HG02981 (cell line): Measurements from ENCODE around the gene TDRD3.

Experiments used
- ATAC-seq: cut with Tn5 transposase; IDR thresholded peaks from one replicate; pipeline ENCODE4 v1.9.1; 2021; ENCODE audit warnings: mild to moderate bottlenecking, moderate library complexity; ENCODE audit not compliant: unreplicated experiment

The TDRD3 gene

DNA sequence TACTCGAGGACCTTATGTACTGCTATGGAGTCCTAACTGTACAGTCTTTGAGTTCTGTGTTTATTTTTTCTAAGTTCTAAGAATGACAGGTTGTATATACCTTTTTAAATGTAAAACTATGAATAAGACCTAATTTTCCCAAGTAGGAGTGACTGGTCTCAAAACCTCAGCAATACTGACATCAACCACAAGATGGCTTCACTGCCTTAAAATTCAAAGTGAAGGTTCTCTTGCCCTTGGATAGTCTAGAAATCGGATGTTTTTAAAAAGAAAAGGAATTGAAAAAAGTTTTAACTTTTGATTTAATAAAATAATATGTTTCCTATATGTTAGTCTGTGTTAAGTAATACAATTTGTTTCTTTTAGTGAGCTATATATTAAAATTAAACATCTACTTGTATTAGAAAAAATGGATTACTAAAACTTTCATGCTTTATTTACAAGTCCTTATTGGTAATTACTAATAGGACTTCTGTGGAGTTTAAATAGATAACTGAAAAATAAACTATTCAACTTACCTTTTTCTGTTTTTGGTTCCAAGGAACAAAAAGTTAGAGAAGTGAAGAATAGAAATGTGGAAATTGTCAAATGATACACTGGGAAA is 52.0 kb downstream of the TDRD3 start:
- ATAC-seq: peak; percentile 72

DNA sequence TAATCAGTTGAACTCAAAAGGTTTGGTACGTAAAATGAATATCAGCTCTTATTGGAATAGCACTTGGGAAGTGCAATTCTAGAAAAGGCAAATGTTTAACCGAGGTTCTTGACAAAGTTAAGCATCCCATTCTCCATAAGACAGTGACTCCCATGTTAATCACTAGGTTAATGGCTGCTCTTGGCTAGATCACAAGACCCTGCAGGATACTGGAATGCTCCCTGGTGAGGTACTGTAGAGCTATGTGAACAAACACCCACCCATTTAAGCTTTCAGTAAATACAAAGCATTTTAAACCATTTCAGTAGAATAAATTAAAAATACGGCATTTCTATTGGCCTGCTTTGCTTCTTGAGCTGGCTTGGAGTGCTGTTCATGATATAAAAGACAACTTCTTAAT is 56.5 kb downstream of the TDRD3 start:
- ATAC-seq: no peak

- no peak for ATAC-seq
These were observed 57.4 kb downstream of the TDRD3 start for GRCh38 chr13:60454425-60454824.

DNA sequence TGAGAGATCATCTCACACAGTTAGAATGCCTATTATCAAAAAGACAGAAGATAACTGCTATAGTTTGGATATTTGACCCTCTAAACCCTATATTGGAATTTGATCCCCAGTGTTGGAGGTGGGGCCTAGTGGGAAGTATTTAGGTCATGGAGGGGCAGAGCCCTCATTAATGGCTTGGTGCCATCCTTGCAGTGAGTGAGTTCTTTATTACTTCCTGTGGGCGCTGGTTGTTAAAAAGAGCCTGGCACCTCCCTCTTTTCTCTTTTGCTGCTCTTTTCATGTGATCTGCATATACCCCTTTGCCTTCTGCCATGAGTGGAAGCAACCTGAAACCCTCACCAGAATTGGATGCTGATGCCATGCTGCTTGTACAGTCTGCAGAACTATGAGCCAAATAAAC is 66.8 kb downstream of the TDRD3 start:
- ATAC-seq: no peak

DNA sequence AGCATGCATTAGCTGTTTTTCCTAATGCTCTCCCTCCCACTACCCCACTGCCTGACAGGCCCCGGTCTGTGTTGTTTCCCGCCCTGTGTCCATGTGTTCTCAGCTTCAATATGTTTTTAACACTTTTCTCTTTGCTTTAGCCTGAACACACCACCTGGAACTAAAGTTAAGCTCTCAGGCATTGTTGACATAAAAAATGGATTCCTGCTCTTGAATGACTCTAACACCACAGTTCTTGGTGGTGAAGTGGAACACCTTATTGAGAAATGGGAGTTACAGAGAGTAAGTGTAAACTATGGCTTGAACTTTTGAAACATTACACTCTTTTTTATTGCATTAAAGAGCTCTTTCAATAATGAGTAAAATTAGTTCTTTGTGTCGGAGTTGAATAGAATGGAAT is 70.1 kb downstream of the TDRD3 start:
- ATAC-seq: no peak

GRCh38 chr13:60479273-60479672 is 82.3 kb downstream of the TDRD3 start:
- no peak for ATAC-seq

DNA sequence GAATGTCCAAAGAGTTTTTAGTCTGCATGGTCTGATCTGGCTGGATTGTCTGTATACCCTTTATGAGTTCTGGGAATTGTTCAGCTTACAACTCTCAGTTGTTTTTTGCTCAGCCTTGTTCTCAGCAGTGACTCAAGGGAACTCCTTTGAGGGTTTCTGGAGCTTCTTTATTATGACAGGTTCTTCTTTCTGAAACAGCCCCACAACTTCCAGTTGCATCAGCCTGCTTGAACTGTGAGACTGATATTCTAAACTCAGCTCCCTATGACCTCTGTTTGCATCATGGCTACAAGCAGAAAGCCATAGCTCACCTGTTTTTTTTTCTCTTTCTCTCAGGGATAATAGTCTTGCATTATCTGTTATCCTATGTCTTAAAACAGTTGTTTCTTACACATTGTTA is 85.0 kb downstream of the TDRD3 start:
- no peak for ATAC-seq

DNA sequence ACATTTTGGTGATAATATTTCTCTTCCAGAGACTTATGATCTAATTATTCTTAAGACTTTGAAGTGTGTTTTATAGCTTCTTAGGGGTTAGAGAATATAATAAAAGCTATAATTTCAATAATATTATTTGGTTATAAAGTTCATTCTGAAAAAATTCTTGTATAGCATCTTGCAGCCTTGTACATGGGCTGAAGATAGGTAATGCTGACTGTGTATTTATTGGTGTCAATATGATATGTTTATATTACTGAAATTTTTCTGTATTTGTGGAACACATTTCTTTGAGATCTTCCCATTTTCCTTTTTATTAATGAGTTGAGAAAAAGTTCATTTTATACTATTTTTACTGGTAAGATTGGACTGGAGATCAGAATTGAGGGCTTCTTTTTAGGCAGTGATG is 87.8 kb downstream of the TDRD3 start:
- ATAC-seq: no peak

DNA sequence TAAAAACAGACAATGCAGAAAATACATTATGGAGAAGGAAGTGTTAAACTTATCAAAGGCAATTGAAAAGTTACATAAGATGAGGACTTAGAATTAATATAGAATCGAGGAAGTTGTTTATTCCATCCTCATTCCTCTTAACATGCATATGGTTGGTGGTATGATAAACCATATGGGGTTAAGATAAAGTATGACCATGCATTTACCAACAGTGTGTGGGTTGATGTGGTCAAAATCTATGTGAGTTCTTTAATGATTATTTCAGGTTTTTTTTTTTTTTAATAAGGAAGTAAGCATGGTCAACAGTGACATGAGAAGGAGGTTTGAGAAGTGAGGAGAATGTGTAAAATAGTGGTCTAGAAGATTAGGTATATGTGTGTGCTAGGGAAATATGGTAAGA is 94.5 kb downstream of the TDRD3 start:
- no peak for ATAC-seq

- ATAC-seq: no peak
These were observed 95.2 kb downstream of the TDRD3 start for GRCh38 chr13:60492187-60492586.

- ATAC-seq: no peak
These were observed 97.3 kb downstream of the TDRD3 start for GRCh38 chr13:60494296-60494695.

DNA sequence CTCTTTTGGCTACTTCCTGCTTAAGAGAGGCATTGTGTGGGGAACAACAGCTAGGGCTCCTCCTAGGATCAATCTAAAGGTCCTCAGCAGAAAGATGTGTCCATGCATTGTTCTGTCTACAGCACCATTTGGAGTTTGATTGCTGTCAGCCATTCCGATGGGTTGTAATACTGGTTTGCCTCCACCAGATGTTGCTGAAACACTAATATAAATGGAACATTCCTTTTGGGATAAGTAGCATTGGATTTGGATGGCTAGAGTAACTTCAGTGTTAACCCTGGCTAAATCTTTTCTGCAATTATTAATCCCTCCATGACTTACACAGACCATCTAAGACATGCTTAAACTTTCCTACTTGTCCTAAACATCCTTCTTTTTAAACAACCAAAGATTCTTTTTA is 104.2 kb downstream of the TDRD3 start:
- no peak for ATAC-seq

- ATAC-seq: no peak
These were observed 112.8 kb downstream of the TDRD3 start for GRCh38 chr13:60509601-60510386.

DNA sequence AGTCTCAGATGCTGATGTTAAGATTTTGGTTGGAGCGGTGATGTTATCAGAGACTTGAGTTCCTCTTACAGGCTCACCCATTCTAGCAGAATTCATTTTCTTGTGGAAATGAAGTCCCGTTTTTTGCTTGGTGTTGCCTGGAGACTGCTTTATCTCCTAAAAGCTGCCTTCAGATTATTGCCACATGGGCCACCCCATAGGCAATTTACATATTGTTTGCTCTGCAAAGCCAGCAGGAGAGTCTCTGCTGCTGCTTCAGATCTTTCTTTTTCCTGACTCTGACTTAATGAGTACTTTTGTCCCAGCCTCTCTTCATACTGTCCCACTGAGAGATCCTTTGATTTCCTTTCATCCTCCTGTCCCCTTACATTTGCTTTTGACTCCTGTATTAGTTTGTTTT is 114.6 kb downstream of the TDRD3 start:
- ATAC-seq: no peak

- no peak for ATAC-seq
These were observed 117.9 kb downstream of the TDRD3 start for GRCh38 chr13:60514891-60515290.

DNA sequence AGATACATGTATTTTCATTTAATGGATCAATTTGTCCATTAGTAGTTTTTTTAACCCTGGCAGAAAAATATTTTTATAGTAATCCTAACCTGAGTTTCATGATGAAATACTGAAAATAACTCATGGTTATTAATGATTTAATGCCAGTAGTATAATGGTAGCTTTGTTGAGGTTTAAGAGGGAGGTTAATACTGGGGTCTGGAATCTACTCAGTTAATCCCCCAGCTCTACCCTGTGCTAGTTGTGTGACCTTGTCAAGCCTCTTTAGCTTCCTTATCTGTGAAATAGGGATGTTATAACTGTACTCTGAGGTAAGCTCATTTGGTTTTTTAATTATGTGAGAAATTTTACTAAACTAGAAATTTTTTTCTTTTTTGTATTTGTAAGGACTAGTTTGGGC is 122.5 kb downstream of the TDRD3 start:
- ATAC-seq: no peak

DNA sequence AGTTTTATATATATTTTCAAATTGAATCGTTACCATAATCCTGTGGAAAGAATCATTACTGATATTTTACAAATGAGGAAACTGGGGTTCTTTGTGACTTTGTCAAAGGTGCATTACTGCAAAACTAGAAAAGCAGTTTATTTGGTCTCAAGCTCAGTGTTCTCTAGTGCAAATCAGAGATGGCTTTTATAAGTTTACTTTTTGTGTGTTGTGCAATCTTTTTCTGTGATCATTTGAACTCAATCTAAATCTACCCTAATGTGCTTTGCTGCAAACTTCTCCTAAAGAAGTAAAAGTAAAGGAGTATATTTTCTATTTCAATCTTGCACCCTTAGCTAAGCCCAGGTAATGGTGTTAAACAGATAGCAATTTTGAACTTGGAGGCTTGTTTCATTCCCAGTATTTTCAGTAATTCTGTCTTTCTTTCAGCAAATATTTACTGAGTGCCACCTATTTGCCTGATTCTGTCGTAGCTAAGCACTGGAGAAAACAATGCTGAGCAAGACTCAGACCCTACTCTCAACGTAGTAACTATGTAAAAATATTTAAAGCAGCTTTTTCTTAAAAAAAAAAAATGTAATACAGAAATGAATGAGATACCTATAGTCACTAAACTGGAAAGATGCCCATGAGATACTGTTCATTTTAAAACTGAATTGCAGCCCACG is 124.0 kb downstream of the TDRD3 start:
- ATAC-seq: no peak

DNA sequence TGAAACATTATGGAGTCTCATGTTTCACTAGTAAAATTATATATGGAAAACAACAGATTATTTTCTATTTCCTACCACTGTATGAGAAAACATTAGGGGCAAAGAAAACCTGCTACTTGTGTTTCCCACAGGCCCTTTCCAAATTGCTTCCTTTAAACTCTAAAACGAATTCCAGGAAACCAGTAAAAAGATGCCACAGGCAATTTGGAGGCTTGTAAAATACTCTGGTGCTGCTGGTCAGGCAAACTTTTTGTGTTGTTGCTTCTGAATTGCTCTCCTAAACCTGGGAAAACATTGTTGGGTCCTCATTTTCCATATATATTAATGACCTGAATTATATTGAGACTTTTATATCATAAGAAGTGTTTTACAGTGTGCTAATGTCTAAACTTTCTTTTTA is 141.5 kb downstream of the TDRD3 start:
- no peak for ATAC-seq

GRCh38 chr13:60540276-60540675 is 143.3 kb downstream of the TDRD3 start:
- no peak for ATAC-seq

DNA sequence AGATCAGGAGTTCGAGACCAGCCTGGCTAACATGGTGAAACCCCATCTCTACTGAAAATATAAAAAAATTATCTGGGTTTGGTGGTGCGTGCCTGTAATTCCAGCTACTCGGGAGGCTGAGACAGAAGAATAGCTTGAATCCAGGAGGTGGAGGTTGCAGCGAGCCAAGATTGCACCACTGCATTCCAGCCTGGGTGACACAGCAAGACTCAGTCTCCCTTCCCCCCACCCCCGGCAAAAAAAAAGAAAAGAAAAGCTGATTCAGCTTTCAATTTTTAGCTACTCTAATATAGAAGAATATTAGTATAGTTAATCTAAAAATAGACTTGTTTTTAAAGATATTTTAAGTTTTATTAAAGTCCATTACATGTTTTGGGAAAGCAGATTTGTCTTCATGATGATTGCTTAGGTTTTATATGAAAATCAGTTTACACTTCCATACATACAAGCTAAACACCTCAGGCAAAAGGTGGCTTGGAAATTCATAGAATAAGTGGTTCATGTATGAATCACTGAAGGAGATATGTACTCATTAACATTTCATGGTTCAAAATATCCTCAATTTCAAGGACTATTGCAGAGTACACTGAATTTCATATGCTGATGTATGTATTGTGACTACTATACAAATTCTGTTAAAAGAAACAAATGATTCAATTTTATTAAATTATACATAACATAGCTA is 165.2 kb downstream of the TDRD3 start:
- no peak for ATAC-seq

GRCh38 chr13:60571571-60571970 is 174.6 kb downstream of the TDRD3 start:
- no peak for ATAC-seq
